ENCODE measurements around the gene SLC36A1.

Gene SLC36A1

GRCh38 chr5:151451626-151452520 is 4.5 kb downstream of the SLC36A1 start:
- no peak for DNase-seq

- no peak for DNase-seq
Observed at GRCh38 chr5:151454166-151454565, 6.8 kb downstream of the SLC36A1 start.

- no peak for DNase-seq
Observed at GRCh38 chr5:151454889-151455288, 7.5 kb downstream of the SLC36A1 start.

GRCh38 chr5:151456321-151456940 is 9.0 kb downstream of the SLC36A1 start:
- no peak for DNase-seq

GRCh38 chr5:151458314-151458713 is 10.9 kb downstream of the SLC36A1 start:
- DNase-seq: no peak

- no peak for DNase-seq
Observed at GRCh38 chr5:151459680-151460324, 12.4 kb downstream of the SLC36A1 start.

- DNase-seq: no peak
Observed at GRCh38 chr5:151461312-151461711, 13.9 kb downstream of the SLC36A1 start.

- DNase-seq: no peak
Observed at GRCh38 chr5:151463137-151464029, 16.0 kb downstream of the SLC36A1 start.

- no peak for DNase-seq
Observed at GRCh38 chr5:151464101-151464500, 16.7 kb downstream of the SLC36A1 start.

GRCh38 chr5:151465476-151465875 is 18.1 kb downstream of the SLC36A1 start:
- no peak for DNase-seq

- DNase-seq: no peak
Observed at GRCh38 chr5:151467576-151467975, 20.2 kb downstream of the SLC36A1 start.

- DNase-seq: no peak
Observed at GRCh38 chr5:151469386-151469785, 22.0 kb downstream of the SLC36A1 start.

- no peak for DNase-seq
Observed at GRCh38 chr5:151469992-151470391, 22.6 kb downstream of the SLC36A1 start.

GRCh38 chr5:151470439-151470838 is 23.0 kb downstream of the SLC36A1 start:
- DNase-seq: no peak

- DNase-seq: no peak
Observed at GRCh38 chr5:151471276-151471675, 23.9 kb downstream of the SLC36A1 start.

- no peak for DNase-seq
Observed at GRCh38 chr5:151474799-151475198, 27.4 kb downstream of the SLC36A1 start.

- no peak for DNase-seq
Observed at GRCh38 chr5:151475388-151475787, 28.0 kb downstream of the SLC36A1 start.

- DNase-seq: no peak
Observed at GRCh38 chr5:151476016-151476415, 28.6 kb downstream of the SLC36A1 start.

- DNase-seq: no peak
Observed at GRCh38 chr5:151477101-151477500, 29.7 kb downstream of the SLC36A1 start.

GRCh38 chr5:151480384-151481293 is 33.2 kb downstream of the SLC36A1 start:
- no peak for DNase-seq

GRCh38 chr5:151483176-151483575 is 35.8 kb downstream of the SLC36A1 start:
- DNase-seq: no peak

GRCh38 chr5:151483647-151484046 is 36.2 kb downstream of the SLC36A1 start:
- no peak for DNase-seq
